AG09309 (cell line): ENCODE data around the gene PTN.
A peak's percentile ranks its signal among the peaks of the same experiment; 100 is the strongest.

ENCODE experiments used
- DNase-seq: peaks from one replicate; pipeline ENCODE4 v3.0.0-alpha.2; 2010; ENCODE audit warnings: low read depth
- H3K4me3 ChIP-seq: 2 replicates; pipeline ENCODE4 v1.5.1; 2011; ENCODE audit warnings: mild to moderate bottlenecking, low read depth, low read length, moderate library complexity; ENCODE audit not compliant: control insufficient read depth
- CTCF ChIP-seq: IDR thresholded peaks from 2 replicates; pipeline ENCODE4 v1.5.1; 2011; ENCODE audit warnings: mild to moderate bottlenecking, low read depth, low read length, inconsistent platforms; ENCODE audit not compliant: insufficient read depth, control insufficient read depth; ENCODE audit errors: missing control alignments

Gene PTN

GRCh38 chr7:137296576-137296975, 47.0 kb downstream of the PTN start:
- no peak for TF ChIP-seq CTCF
- no peak for DNase-seq
- no peak overlapping the region for H3K4me3 ChIP-seq

- no peak overlapping the region for H3K4me3 ChIP-seq
- TF ChIP-seq CTCF = no peak
- DNase-seq = no peak
These were observed 47.7 kb downstream of the PTN start for GRCh38 chr7:137295739-137296324.

GRCh38 chr7:137289101-137289500, 54.4 kb downstream of the PTN start:
- TF ChIP-seq CTCF = no peak
- DNase-seq = no peak
- no peak overlapping the region for H3K4me3 ChIP-seq

- H3K4me3 ChIP-seq = no peak overlapping the region
- no peak for DNase-seq
- TF ChIP-seq CTCF = peak; percentile 24
These were observed 55.8 kb downstream of the PTN start for GRCh38 chr7:137287651-137288258.

GRCh38 chr7:137283153-137283552, 60.4 kb downstream of the PTN start:
- TF ChIP-seq CTCF = no peak
- H3K4me3 ChIP-seq = no peak overlapping the region
- DNase-seq = no peak

- no peak for DNase-seq
These were observed 61.5 kb downstream of the PTN start for GRCh38 chr7:137282043-137282442.

More at GRCh38 chr7:137282043-137282442, 61.5 kb downstream of the PTN start:
- no peak for TF ChIP-seq CTCF
- H3K4me3 ChIP-seq = no peak overlapping the region
